KMS-11 (cell line): Measurements from ENCODE around the gene CACNA2D3.

ENCODE experiments used
- H2AFZ ChIP-seq: fragments of 200-600 bp; sonication (generic); 2 replicates; pipeline ENCODE4 v1.6.1; 2016; ENCODE audit warnings: antibody characterized with exemption, mixed run types, low read depth
- H3K27ac ChIP-seq: fragments of 200-600 bp; sonication (generic); 2 replicates; pipeline ENCODE4 v1.6.1; 2016; ENCODE audit warnings: mild to moderate bottlenecking, mixed run types
- H3K27me3 ChIP-seq: fragments of 200-600 bp; sonication (generic); 2 replicates; pipeline ENCODE4 v1.6.1; 2017; ENCODE audit warnings: mild to moderate bottlenecking, low read depth, mixed run types, moderate library complexity; ENCODE audit not compliant: insufficient read depth
- H3K36me3 ChIP-seq: fragments of 200-600 bp; sonication (generic); 2 replicates; pipeline ENCODE4 v1.6.1; 2017; ENCODE audit warnings: mild to moderate bottlenecking, mixed run types; ENCODE audit not compliant: insufficient read depth
- H3K4me1 ChIP-seq: fragments of 200-600 bp; sonication (generic); 2 replicates; pipeline ENCODE4 v1.6.1; 2016; ENCODE audit warnings: mild to moderate bottlenecking, low read depth, mixed run types; ENCODE audit not compliant: poor library complexity, severe bottlenecking
- H3K4me2 ChIP-seq: fragments of 200-600 bp; sonication (generic); 2 replicates; pipeline ENCODE4 v1.7.0; 2016; ENCODE audit warnings: mild to moderate bottlenecking, mixed run types
- H3K4me3 ChIP-seq: fragments of 200-600 bp; sonication (generic); IDR thresholded peaks from 2 replicates; pipeline ENCODE4 v1.6.1; 2017; ENCODE audit warnings: low read depth, low read length, mixed read lengths; ENCODE audit not compliant: insufficient read depth
- H3K79me2 ChIP-seq: fragments of 200-600 bp; sonication (generic); 2 replicates; pipeline ENCODE4 v1.6.1; 2016; ENCODE audit warnings: low read depth, mixed run types; ENCODE audit not compliant: insufficient read depth
- H3K9ac ChIP-seq: fragments of 200-600 bp; sonication (generic); 2 replicates; pipeline ENCODE4 v1.6.1; 2016; ENCODE audit warnings: mild to moderate bottlenecking, mixed run types
- H4K20me1 ChIP-seq: fragments of 200-600 bp; sonication (generic); 2 replicates; pipeline ENCODE4 v1.6.1; 2016; ENCODE audit warnings: mild to moderate bottlenecking, mixed run types; ENCODE audit not compliant: insufficient read depth
- CTCF ChIP-seq: fragments of 200-600 bp; sonication (generic); conservative IDR thresholded peaks from 2 replicates; pipeline ENCODE4 v1.6.1; 2017; ENCODE audit warnings: low read depth, mild to moderate bottlenecking, antibody characterized with exemption, low read length, moderate library complexity, mixed read lengths

Gene CACNA2D3

GRCh38 chr3:54577313-54577712 lies 455.0 kb downstream of the CACNA2D3 start:
- no peaks in the 10 kb centered on the region for H3K27me3 ChIP-seq
- TF ChIP-seq CTCF = no peak
- H3K4me2 ChIP-seq = no peak overlapping the region
- no peaks in the 10 kb centered on the region for H4K20me1 ChIP-seq
- no peak overlapping the region for H2AFZ ChIP-seq
- no peaks in the 10 kb centered on the region for H3K79me2 ChIP-seq
- no peak overlapping the region for H3K9ac ChIP-seq
- no peaks in the 10 kb centered on the region for H3K36me3 ChIP-seq
- no peak overlapping the region for H3K27ac ChIP-seq
- no peaks in the 10 kb centered on the region for H3K4me1 ChIP-seq
- H3K4me3 ChIP-seq = no peak overlapping the region

GRCh38 chr3:54578417-54578816 lies 456.1 kb downstream of the CACNA2D3 start:
- Histone ChIP-seq H3K27ac (no peak overlapping the region), H3K4me3 (no peak overlapping the region), H3K4me1 (no peaks in the 10 kb centered on the region), H4K20me1 (no peaks in the 10 kb centered on the region), H2AFZ (no peak overlapping the region), H3K4me2 (no peak overlapping the region), H3K36me3 (no peaks in the 10 kb centered on the region), H3K27me3 (no peaks in the 10 kb centered on the region), H3K9ac (no peak overlapping the region), H3K79me2 (no peaks in the 10 kb centered on the region)
- TF ChIP-seq CTCF = no peak

GRCh38 chr3:54580453-54580852 lies 458.1 kb downstream of the CACNA2D3 start:
- no peak overlapping the region for H2AFZ ChIP-seq
- no peaks in the 10 kb centered on the region for H3K36me3 ChIP-seq
- H3K79me2 ChIP-seq = no peaks in the 10 kb centered on the region
- no peaks in the 10 kb centered on the region for H3K4me1 ChIP-seq
- H3K4me3 ChIP-seq = no peak overlapping the region
- no peaks in the 10 kb centered on the region for H4K20me1 ChIP-seq
- TF ChIP-seq CTCF = no peak
- H3K27me3 ChIP-seq = no peaks in the 10 kb centered on the region
- H3K9ac ChIP-seq = no peak overlapping the region
- no peak overlapping the region for H3K27ac ChIP-seq
- H3K4me2 ChIP-seq = no peak overlapping the region

- Histone ChIP-seq H4K20me1 (no peaks in the 10 kb centered on the region), H3K4me1 (no peaks in the 10 kb centered on the region), H3K79me2 (no peaks in the 10 kb centered on the region), H3K36me3 (no peaks in the 10 kb centered on the region), H3K4me3 (no peak overlapping the region), H3K4me2 (no peak overlapping the region), H2AFZ (no peak overlapping the region), H3K27ac (no peak overlapping the region), H3K27me3 (no peaks in the 10 kb centered on the region), H3K9ac (no peak overlapping the region)
- no peak for TF ChIP-seq CTCF
Observed at GRCh38 chr3:54582424-54582823, 460.1 kb downstream of the CACNA2D3 start.
